ENCODE measurements around the gene MRPS34.
"Not testable (repeated sequence)": the region's sequence is repeated elsewhere in the genome, so short reads cannot be mapped to it uniquely, and the experiment has no call there.

Gene MRPS34

DNA sequence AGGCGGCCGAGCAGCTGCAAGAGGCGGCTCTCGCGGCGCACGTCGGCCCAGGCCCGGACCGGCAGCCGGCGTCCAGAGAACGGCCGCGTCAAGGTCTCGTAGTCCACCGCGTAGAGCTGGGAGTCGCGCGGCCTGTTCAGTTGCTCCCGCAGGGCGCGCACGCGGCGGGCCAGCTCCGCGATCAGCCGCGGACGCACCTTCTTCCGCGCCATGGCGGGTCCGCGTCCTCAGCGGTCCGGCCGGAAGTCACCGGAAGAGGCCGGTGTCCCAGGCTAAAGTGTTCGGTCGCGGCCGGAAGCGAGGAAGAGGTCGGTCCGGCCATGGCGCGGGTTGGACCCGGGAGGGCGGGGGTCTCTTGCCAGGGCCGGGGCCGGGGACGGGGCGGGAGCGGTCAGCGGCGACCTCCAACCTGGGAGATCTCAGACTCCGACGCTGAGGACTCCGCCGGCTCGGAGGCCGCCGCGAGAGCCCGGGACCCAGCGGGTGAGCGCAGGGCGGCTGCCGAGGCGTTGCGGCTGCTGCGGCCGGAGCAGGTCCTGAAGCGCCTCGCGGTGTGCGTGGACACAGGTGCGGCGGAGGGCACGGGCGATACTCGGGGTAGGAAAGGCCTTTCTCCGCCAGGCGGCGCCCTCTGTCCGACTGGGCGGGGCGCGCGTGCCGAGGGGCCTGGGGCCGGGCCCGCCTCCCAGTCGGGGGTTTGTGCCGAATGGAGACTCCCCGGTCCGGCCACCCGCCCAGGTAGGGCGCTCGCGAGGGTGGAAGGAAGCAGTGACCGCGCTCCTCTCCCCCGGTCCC lies at the start of gene MRPS34:
Gene MRPS34, minus strand, starts transcription at position 227 of the 795 bp plus-strand sequence. Its CDS starts 15 bp downstream, at position 212.
- DNase-seq: peak in 53 of 56 donors; percentile 26 to 87 (median 66)

DNA sequence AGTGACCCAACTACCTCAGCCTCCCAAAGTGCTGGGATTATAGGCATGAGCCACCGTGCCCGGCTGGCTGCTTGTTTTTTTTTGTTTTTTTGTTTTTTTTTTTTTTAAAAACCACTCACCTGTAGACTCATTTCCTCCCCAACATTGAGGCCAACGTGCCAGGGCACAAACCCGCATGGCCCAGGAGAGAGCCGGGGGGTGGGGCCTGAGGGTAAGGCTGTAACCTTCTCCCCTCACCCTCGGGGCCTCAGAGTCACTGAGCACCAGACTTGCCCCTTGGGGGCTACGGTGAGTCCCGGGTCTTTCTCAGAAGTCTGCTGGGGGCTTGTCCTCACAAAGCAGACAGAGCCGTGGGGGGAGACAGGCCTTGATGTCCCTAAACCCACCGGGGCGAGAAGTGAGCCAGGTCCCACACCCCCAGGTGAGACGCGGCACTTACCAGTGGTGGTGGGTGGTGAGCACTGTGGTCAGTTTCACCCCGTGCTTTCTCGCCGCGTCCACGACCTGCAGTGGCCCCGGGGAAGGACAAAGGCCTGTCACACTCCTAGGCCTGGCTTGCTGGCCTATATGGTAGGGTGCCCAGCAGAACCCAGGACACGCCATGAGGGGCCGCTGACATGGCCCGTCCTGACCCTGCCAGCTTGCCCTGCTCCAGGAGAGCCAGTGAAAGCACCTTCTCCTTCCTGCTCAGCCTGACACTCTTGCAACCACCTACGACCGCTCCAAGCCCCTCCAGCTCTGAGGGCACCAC lies 49.1 kb upstream of the MRPS34 start:
- no peak for DNase-seq

DNA sequence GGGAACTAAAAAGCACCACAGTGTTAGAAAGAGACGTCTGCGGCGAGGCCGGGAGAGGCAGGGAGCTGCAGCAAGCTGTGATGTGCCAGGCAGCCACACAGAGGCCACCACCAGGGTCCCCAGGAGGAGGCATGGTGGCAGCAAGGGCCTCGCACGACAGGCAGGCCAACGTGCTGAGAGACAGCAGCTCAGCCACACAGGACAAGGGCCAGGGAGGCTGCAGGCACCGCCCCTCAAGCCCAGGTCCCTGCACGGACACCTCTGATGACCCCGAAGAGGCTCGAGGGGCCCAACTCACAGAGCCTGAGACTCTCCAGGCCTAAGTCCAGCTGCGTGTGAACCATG lies 48.0 kb upstream of the MRPS34 start:
- no peak for DNase-seq

- no peak for DNase-seq
These were observed 47.4 kb upstream of the MRPS34 start for GRCh38 chr16:1820096-1820945.

DNA sequence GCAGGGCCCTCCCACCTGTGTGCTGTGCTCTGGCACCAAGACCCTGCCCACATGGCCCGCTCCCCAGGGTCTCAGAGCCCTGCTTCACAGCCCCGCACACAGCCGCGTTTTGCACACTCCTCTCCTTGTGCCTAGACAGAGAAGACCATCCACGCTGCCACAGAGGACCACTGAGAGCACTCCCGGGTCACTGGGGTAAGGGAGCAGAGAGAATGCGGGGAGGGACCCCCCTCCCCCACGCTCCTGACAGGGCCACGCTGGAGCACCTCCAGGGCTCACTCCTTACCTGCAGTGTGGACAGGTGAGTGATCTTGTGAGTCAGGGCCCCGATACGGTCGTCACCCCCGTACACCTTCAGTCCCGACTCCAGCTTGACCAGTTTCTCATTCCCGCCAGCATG lies 46.7 kb upstream of the MRPS34 start:
- DNase-seq: no peak

- DNase-seq: no peak
These were observed 46.1 kb upstream of the MRPS34 start for GRCh38 chr16:1818873-1819525.

DNA sequence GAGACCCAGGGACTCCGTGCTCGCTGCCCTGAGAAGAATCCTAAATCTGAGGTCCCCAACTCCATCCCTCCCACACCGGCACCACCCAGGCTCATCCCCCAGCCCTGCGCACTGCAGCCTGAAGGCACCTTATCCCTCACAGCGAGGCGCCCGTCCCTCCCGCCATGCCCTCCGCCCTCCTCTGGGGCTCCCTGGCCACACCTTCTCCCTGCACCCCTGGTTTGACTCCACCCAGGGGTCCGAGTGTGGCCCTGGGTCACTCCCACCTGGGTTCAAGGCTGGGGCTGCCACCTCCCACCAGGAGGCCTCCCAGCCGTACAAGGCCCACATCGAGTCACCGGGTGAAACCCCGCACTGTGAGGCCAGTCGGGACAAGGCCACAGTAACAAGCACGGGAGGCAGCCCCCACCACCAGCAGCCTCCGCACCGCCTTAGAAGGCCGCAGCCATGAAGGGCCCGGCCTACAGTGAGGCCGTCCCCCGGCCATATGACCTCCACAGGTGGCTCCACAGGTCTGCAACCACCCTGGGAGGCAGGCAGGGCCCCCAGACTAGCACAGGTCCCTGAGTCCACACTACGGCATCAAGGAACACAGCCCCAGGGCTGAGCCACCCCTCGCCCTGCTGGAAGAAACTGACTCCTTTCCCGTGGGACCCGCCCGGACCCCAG lies 45.4 kb upstream of the MRPS34 start:
- DNase-seq: no peak

DNA sequence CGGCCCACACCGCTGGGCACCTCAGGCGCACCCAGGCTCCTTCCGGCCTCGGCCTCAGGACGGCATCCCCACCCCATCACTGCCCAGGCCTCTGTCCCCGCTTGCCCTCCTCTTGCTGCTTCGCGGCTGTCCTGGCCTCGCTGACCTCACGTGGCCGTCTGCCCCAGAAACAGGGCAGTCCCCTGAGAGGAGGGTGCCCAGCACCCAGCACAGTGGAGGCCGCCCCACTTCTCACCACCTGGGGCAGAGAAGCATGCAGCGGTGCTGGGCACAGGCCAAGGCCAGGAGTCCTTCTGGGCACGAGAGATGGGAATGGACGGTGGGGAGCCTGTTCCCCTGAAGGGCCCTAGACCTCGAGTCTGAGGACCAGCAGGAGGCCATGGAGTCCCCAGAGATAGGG lies 44.8 kb upstream of the MRPS34 start:
- DNase-seq: no peak

GRCh38 chr16:1817276-1817589 lies 44.3 kb upstream of the MRPS34 start:
- no peak for DNase-seq

DNA sequence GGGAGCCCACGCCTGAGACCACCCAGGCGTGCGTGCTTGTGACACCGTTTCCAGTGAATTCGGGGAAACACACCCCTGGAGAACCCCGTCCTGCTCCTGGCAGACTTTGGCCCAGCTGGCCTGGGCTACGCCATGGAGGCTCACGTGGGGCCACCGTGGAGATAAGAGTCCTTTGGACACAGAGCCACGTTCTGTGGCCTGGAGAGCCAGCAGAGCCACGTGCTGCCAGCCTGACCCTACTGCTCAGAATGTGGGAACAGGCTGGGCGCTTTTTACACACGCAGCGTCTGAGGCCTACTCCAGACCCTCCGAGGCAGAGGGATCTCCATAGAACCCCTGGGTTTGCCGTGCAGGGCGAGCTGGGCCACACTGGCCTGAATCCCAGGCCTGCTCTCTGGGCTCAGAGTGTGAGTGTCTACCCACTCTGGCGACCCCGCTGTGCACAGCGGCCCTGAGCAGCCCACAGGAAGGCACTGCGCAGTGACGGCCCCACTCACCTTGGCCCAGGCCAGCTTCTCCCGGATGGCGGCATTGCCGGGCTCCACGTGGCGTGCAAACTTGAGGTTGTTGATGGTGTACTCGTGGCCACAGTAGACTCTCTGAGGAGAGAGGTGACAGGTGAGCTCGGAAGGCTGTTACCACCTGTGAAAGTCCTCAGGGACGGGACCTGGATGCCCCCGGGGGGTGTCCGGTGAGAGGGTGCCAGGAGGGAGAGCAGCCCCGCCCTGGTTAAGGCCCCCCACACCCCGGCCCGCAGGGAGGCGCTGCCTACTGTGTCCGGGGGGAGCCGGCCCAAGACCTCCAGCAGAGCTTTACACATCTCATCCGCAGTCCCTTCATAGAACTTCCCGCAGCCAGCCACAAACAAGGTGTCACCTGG lies 43.7 kb upstream of the MRPS34 start:
- no peak for DNase-seq

GRCh38 chr16:1815461-1815860 lies 42.5 kb upstream of the MRPS34 start:
- no peak for DNase-seq

GRCh38 chr16:1812732-1813163 lies 39.8 kb upstream of the MRPS34 start:
- peak in 3 of 56 donors; percentile 3 to 29 (median 22) for DNase-seq

GRCh38 chr16:1810536-1810935 lies 37.6 kb upstream of the MRPS34 start:
- DNase-seq: no peak

DNA sequence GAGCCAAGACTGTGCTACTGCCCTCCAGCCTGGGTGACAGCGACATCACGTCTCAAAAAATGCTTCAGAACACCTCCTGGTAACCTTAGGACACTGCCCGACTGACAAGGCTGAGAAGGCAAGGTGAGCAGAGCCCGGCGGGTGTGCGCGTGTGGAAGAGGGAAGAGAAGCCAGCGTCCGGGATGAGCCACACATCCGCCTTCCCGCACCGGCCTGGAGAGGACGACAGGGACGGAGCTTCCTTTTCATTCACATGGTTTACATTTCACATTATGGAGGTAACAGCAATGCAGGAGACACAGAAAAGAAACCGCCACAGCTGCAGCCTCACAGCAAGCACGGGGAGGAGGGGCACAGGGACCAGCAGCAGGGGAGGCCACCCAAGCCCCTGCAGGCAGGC lies 37.2 kb upstream of the MRPS34 start:
- no peak for DNase-seq

DNA sequence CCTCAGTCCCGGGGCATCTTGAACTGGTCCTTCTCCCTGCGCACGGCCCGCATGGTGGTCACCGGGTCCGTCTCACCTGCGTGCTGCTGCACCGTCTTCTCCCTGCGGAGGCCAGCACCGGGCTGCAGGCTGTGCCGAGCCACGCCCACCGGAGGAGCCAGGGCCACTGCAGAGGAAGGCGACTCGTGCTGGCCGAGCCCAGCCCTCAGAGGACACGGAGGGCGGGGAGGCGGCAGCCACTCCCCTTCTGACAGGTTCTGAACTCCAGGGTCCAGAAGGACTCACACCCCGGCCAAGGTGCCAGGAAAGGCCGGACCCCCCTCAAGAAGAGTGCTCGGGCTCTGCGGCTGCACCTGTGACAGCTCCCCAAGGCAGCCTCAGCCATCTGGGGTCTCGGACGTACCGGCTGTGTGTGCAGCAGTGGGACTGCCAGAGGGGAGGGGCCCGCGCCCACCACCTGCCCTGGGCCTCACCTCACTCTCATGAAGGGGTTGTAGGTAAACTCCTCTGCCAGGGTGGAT lies 36.4 kb upstream of the MRPS34 start:
- DNase-seq: no peak

DNA sequence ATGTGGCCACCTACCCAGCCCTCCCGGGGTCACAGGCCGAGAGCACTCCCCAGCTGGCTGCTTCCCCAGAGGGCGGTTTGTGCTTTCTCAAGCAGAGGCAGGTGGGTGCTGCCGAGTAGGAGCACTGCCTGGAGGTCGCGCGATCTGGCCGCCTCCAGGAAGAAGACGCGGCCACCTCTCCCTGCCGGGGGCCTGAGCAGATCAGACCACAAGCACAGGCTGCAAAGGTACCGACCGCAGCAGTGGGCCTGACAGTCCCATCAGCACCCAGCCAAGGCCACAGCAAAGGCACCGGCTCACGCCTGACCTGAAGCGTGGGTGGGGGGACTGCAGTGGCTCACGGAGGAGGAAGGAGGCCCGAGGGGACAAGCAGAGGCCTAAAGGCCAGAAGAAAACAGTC lies 35.8 kb upstream of the MRPS34 start:
- no peak for DNase-seq

- DNase-seq: no peak
These were observed 34.7 kb upstream of the MRPS34 start for GRCh38 chr16:1807626-1808025.

DNA sequence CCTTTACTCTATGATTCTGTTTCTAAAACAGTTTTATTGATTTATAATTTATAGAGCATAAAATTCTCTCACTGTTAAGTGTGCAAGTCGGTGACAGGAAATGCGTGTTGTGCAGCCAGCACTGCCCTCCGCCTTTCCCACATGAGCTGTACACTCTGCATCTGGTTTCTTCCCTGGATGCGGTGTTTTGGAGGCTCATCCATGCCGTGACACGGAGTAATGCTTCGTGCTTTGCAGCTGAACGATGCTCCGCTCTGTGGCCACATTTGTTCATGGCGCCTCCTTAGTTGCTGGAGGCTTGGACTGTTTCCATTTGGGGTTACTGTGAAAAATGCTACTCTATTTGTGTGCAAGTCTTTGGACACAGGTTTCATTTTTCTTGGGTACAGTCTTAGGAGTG lies 27.8 kb upstream of the MRPS34 start:
- no peak for DNase-seq

DNA sequence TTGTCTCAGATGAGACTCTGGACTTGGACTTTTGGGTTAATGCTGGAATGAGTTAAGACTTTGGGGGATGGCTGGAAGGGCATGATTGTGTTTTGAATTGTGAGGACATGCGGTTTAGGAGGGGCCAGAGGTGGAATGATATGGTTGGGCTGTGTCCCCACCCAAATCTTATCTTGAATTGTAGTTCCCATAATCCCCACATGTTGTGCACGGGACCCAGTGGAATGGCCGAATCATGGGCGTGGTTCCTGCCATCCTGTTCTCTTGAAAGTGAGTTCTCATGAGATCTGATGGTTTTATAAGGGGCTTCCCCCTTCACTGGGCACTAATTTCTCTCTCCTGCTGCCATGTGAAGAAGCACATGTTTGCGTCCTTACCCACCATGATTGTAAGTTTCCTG lies 26.3 kb upstream of the MRPS34 start:
- DNase-seq: not testable (repeated sequence)

Measured in nucleus accumbens (tissue), 56 donors.